Adrenal gland (tissue), 5 donors: ENCODE measurements around the gene SASS6.

Source experiments
- POLR2A ChIP-seq, 2 donors: fragments of 450-650 bp; IDR thresholded peaks; one replicate each; pipeline ENCODE4 v1.6.1; 2017; ENCODE audit warnings: antibody characterized with exemption in 2 of 2, mild to moderate bottlenecking in 2 of 2, moderate library complexity in 1 of 2
- TF ChIP-seq, protein P1 (sequence below), 6 experiments: fragments of 450-650 bp in 4 of 6; fragments of 200-600 bp in 2 of 6; sonication (generic) in 1 of 6; IDR thresholded peaks; 1 replicate in 5 of 6; 2 replicates in 1 of 6; pipeline versions ENCODE4 v1.5.1 to v1.8.0; 2016 to 2021; ENCODE audit warnings: antibody characterized with exemption in 6 of 6, mild to moderate bottlenecking in 2 of 6, moderate library complexity in 1 of 6
- donor health status: DM: no; HTN: no; CAD: no.

DNA sequence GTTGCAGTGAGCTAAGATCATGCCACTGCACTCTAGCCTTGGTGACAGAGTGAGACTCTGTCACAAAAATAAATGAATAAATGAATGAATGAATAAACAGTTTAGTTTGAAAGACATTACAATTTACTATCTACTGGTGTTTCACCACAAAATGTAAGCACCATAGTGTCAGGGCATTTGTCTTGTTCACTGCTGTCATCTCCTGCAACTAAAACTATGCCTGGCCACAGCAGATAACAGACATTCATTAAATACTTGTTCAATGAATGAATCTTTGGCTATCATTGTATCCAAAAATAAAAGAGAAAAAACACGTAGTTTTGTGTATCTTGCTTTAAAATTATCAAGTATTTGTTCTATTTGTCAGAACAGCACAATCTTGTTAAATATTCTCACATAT lies 32.5 kb downstream of the SASS6 start:
- TF ChIP-seq, protein P1, sequence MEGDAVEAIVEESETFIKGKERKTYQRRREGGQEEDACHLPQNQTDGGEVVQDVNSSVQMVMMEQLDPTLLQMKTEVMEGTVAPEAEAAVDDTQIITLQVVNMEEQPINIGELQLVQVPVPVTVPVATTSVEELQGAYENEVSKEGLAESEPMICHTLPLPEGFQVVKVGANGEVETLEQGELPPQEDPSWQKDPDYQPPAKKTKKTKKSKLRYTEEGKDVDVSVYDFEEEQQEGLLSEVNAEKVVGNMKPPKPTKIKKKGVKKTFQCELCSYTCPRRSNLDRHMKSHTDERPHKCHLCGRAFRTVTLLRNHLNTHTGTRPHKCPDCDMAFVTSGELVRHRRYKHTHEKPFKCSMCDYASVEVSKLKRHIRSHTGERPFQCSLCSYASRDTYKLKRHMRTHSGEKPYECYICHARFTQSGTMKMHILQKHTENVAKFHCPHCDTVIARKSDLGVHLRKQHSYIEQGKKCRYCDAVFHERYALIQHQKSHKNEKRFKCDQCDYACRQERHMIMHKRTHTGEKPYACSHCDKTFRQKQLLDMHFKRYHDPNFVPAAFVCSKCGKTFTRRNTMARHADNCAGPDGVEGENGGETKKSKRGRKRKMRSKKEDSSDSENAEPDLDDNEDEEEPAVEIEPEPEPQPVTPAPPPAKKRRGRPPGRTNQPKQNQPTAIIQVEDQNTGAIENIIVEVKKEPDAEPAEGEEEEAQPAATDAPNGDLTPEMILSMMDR (IDR thresholded peaks at IDR 0.05): no peak
- no peak for TF ChIP-seq POLR2A (IDR thresholded peaks at IDR 0.05)
